ENCODE results near the gene INF2. TPM values are rescaled to one million over a fixed set of nuclear protein-coding genes. Genes with fewer than 3 reads are reported as not detected.

The INF2 gene
- total RNA-seq, 1 donor from 2014 or later: 126 TPM

DNA sequence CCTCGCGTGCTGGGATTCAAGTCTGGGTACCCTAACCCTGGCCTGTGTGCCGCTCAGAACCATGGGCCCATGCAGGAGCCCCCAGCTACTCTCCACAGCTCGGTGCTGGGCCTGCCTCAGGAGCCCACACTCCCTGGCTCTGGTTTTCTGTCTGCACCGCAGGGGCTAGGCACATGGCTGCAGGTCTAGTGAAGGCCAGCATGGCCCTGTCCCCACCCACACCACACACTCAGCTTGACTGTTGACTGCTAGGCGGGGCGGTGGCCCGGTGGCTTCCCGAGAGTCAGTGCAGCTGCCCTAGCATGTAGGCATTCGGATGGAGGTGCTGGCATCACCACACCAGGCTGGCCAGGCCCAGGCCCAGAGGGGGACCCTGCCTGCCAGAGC, 7.9 kb downstream of the INF2 start:
- DNase-seq (ENCODE audit: low read depth) (no peak), FAIRE-seq (no peak)
- Histone ChIP-seq H3K27me3 (ENCODE audit: insufficient read depth, low read length) (no peaks in the 10 kb centered on the region), H2AFZ (ENCODE audit: low read depth, low read length) (no peak overlapping the region), H3K4me1 (ENCODE audit: insufficient read depth, low read length) (peaks cover 36% of the 10 kb centered on the region), H3K27ac (ENCODE audit: low read depth, low read length) (no peak overlapping the region), H3K9me3 (ENCODE audit: insufficient read depth, low read depth, low read length) (no peaks in the 10 kb centered on the region), H3K79me2 (ENCODE audit: insufficient read depth, low read length) (peaks cover 89% of the 10 kb centered on the region), H3K4me3 (ENCODE audit: insufficient read depth, low read depth, low read length) (no peak overlapping the region), H3K4me2 (ENCODE audit: low read length) (peak overlapping the region; percentile 55), H3K36me3 (ENCODE audit: insufficient read depth, low read length) (peaks cover 5% of the 10 kb centered on the region), H3K9ac (ENCODE audit: low read length) (no peak overlapping the region), H4K20me1 (ENCODE audit: insufficient read depth, low read length) (peaks cover 99% of the 10 kb centered on the region)
- no peak overlapping the region for H3K4me3 Mint-ChIP-seq (ENCODE audit: unreplicated experiment)
- peaks cover 9% of the 10 kb centered on the region for H3K36me3 Mint-ChIP-seq (ENCODE audit: low read depth, unreplicated experiment)
- no peaks in the 10 kb centered on the region for H3K9me3 Mint-ChIP-seq (ENCODE audit: unreplicated experiment)
- no peak for TF ChIP-seq EZH2 (IDR thresholded peaks at IDR 0.05; ENCODE audit: insufficient read depth, low read length)
- TF ChIP-seq, protein P1, sequence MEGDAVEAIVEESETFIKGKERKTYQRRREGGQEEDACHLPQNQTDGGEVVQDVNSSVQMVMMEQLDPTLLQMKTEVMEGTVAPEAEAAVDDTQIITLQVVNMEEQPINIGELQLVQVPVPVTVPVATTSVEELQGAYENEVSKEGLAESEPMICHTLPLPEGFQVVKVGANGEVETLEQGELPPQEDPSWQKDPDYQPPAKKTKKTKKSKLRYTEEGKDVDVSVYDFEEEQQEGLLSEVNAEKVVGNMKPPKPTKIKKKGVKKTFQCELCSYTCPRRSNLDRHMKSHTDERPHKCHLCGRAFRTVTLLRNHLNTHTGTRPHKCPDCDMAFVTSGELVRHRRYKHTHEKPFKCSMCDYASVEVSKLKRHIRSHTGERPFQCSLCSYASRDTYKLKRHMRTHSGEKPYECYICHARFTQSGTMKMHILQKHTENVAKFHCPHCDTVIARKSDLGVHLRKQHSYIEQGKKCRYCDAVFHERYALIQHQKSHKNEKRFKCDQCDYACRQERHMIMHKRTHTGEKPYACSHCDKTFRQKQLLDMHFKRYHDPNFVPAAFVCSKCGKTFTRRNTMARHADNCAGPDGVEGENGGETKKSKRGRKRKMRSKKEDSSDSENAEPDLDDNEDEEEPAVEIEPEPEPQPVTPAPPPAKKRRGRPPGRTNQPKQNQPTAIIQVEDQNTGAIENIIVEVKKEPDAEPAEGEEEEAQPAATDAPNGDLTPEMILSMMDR (IDR thresholded peaks at IDR 0.05; ENCODE audit: insufficient read depth, low read depth, low read length): no peak
- H3K4me1 Mint-ChIP-seq (ENCODE audit: low read depth, unreplicated experiment): peaks cover 23% of the 10 kb centered on the region
- H3K27ac Mint-ChIP-seq (ENCODE audit: unreplicated experiment): no peak overlapping the region
- H3K27me3 Mint-ChIP-seq (ENCODE audit: low read depth, unreplicated experiment): no peaks in the 10 kb centered on the region

DNA sequence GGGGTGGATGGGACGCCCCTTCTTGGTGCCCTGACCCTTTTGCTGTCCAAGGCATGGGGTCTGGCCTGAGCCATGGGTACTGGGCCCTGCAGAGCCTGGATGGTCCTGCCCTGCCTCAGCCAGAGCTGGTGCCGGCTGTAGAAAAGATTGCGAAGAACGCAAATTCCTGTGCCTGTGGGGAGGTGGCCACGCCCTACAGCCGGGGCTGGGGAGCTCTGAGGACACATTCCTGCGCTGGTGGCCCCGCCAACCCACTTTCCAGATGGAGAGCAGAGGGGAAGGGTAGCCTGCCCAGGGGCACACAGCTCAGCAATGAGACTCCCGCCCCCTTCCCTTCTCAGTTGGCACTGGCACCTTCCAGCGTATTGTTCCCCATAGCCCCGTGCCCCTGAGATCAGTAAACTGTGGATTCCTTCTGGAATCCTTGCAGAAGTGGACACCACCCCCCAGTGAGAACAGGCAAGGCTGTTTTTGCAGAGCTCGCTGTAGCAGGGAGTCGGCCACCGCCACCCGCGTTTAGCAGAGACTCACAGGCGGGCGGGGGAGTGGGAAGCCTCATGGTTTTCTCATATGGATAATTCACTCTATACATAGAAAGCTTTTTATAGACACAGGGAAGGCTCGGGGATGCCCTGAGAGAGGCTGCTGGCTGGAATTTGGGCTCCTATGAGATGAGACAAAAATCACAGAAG, 8.6 kb downstream of the INF2 start:
- Mint-ChIP-seq H3K9me3 (ENCODE audit: unreplicated experiment) (no peaks in the 10 kb centered on the region), H3K27ac (ENCODE audit: unreplicated experiment) (peak overlapping the region; percentile 47), H3K27me3 (ENCODE audit: low read depth, unreplicated experiment) (no peaks in the 10 kb centered on the region), H3K4me3 (ENCODE audit: unreplicated experiment) (no peak overlapping the region), H3K36me3 (ENCODE audit: low read depth, unreplicated experiment) (peaks cover 9% of the 10 kb centered on the region), H3K4me1 (ENCODE audit: low read depth, unreplicated experiment) (peaks cover 23% of the 10 kb centered on the region)
- H3K9me3 ChIP-seq (ENCODE audit: insufficient read depth, low read depth, low read length): no peaks in the 10 kb centered on the region
- no peak overlapping the region for H3K4me3 ChIP-seq (ENCODE audit: insufficient read depth, low read depth, low read length)
- no peak overlapping the region for H3K9ac ChIP-seq (ENCODE audit: low read length)
- DNase-seq (ENCODE audit: low read depth): no peak
- no peak overlapping the region for H2AFZ ChIP-seq (ENCODE audit: low read depth, low read length)
- H3K4me1 ChIP-seq (ENCODE audit: insufficient read depth, low read length): peaks cover 36% of the 10 kb centered on the region
- TF ChIP-seq, protein P1 (IDR thresholded peaks at IDR 0.05; ENCODE audit: insufficient read depth, low read depth, low read length): no peak
- no peak for TF ChIP-seq EZH2 (IDR thresholded peaks at IDR 0.05; ENCODE audit: insufficient read depth, low read length)
- no peak for FAIRE-seq
- H3K27me3 ChIP-seq (ENCODE audit: insufficient read depth, low read length): no peaks in the 10 kb centered on the region
- peaks cover 5% of the 10 kb centered on the region for H3K36me3 ChIP-seq (ENCODE audit: insufficient read depth, low read length)
- H3K27ac ChIP-seq (ENCODE audit: low read depth, low read length): no peak overlapping the region
- H4K20me1 ChIP-seq (ENCODE audit: insufficient read depth, low read length): peaks cover 99% of the 10 kb centered on the region
- H3K4me2 ChIP-seq (ENCODE audit: low read length): peak overlapping the region; percentile 55
- H3K79me2 ChIP-seq (ENCODE audit: insufficient read depth, low read length): peaks cover 82% of the 10 kb centered on the region
